ENCODE results near the gene DYNC2LI1.

DYNC2LI1 gene

GRCh38 chr2:43764086-43764705 lies 9.6 kb upstream of the DYNC2LI1 start:
- no peaks in the 10 kb centered on the region for H3K4me1 ChIP-seq (ENCODE audit: control insufficient read depth, insufficient read depth, low read length)
- no peak overlapping the region for H3K9ac ChIP-seq (ENCODE audit: low read length)
- H3K4me3 ChIP-seq (ENCODE audit: low read depth, low read length): no peak overlapping the region
- no peaks in the 10 kb centered on the region for H3K9me3 ChIP-seq (ENCODE audit: control insufficient read depth, insufficient read depth, low read depth, low read length)
- H3K27ac ChIP-seq (ENCODE audit: low read depth, low read length): no peak overlapping the region
- H3K27me3 ChIP-seq (ENCODE audit: control insufficient read depth, insufficient read depth, low read length): no peaks in the 10 kb centered on the region
- no peaks in the 10 kb centered on the region for H3K36me3 ChIP-seq (ENCODE audit: control insufficient read depth, insufficient read depth, low read length)

GRCh38 chr2:43766006-43766405 lies 7.8 kb upstream of the DYNC2LI1 start:
- H3K27me3 ChIP-seq (ENCODE audit: control insufficient read depth, insufficient read depth, low read length): no peaks in the 10 kb centered on the region
- no peak overlapping the region for H3K27ac ChIP-seq (ENCODE audit: low read depth, low read length)
- no peak overlapping the region for H3K9ac ChIP-seq (ENCODE audit: low read length)
- H3K36me3 ChIP-seq (ENCODE audit: control insufficient read depth, insufficient read depth, low read length): no peaks in the 10 kb centered on the region
- no peaks in the 10 kb centered on the region for H3K9me3 ChIP-seq (ENCODE audit: control insufficient read depth, insufficient read depth, low read depth, low read length)
- no peaks in the 10 kb centered on the region for H3K4me1 ChIP-seq (ENCODE audit: control insufficient read depth, insufficient read depth, low read length)
- H3K4me3 ChIP-seq (ENCODE audit: low read depth, low read length): no peak overlapping the region

- Histone ChIP-seq H3K9ac (ENCODE audit: low read length) (peak overlapping the region; percentile 63), H3K9me3 (ENCODE audit: control insufficient read depth, insufficient read depth, low read depth, low read length) (no peaks in the 10 kb centered on the region), H3K4me3 (ENCODE audit: low read depth, low read length) (peak overlapping the region; percentile 86), H3K4me1 (ENCODE audit: control insufficient read depth, insufficient read depth, low read length) (no peaks in the 10 kb centered on the region), H3K36me3 (ENCODE audit: control insufficient read depth, insufficient read depth, low read length) (no peaks in the 10 kb centered on the region), H3K27ac (ENCODE audit: low read depth, low read length) (no peak overlapping the region), H3K27me3 (ENCODE audit: control insufficient read depth, insufficient read depth, low read length) (no peaks in the 10 kb centered on the region)
These were observed 778 bp downstream of the DYNC2LI1 start for GRCh38 chr2:43774617-43775016.

GRCh38 chr2:43776324-43776723 lies 2.5 kb downstream of the DYNC2LI1 start:
- no peaks in the 10 kb centered on the region for H3K27me3 ChIP-seq (ENCODE audit: control insufficient read depth, insufficient read depth, low read length)

GRCh38 chr2:43777306-43777926 lies 3.6 kb downstream of the DYNC2LI1 start:
- Histone ChIP-seq H3K4me3 (ENCODE audit: low read depth, low read length) (no peak overlapping the region), H3K9me3 (ENCODE audit: control insufficient read depth, insufficient read depth, low read depth, low read length) (no peaks in the 10 kb centered on the region), H3K27me3 (ENCODE audit: control insufficient read depth, insufficient read depth, low read length) (no peaks in the 10 kb centered on the region), H3K9ac (ENCODE audit: low read length) (no peak overlapping the region), H3K4me1 (ENCODE audit: control insufficient read depth, insufficient read depth, low read length) (no peaks in the 10 kb centered on the region), H3K27ac (ENCODE audit: low read depth, low read length) (no peak overlapping the region), H3K36me3 (ENCODE audit: control insufficient read depth, insufficient read depth, low read length) (no peaks in the 10 kb centered on the region)

More at GRCh38 chr2:43776324-43776723, 2.5 kb downstream of the DYNC2LI1 start:
- Histone ChIP-seq H3K27ac (ENCODE audit: low read depth, low read length) (no peak overlapping the region), H3K9me3 (ENCODE audit: control insufficient read depth, insufficient read depth, low read depth, low read length) (no peaks in the 10 kb centered on the region), H3K4me3 (ENCODE audit: low read depth, low read length) (no peak overlapping the region), H3K36me3 (ENCODE audit: control insufficient read depth, insufficient read depth, low read length) (no peaks in the 10 kb centered on the region), H3K9ac (ENCODE audit: low read length) (no peak overlapping the region), H3K4me1 (ENCODE audit: control insufficient read depth, insufficient read depth, low read length) (no peaks in the 10 kb centered on the region)

- Histone ChIP-seq H3K4me1 (ENCODE audit: control insufficient read depth, insufficient read depth, low read length) (no peaks in the 10 kb centered on the region), H3K27ac (ENCODE audit: low read depth, low read length) (no peak overlapping the region), H3K36me3 (ENCODE audit: control insufficient read depth, insufficient read depth, low read length) (no peaks in the 10 kb centered on the region), H3K9ac (ENCODE audit: low read length) (no peak overlapping the region), H3K27me3 (ENCODE audit: control insufficient read depth, insufficient read depth, low read length) (no peaks in the 10 kb centered on the region), H3K9me3 (ENCODE audit: control insufficient read depth, insufficient read depth, low read depth, low read length) (no peaks in the 10 kb centered on the region), H3K4me3 (ENCODE audit: low read depth, low read length) (no peak overlapping the region)
These were observed 4.4 kb downstream of the DYNC2LI1 start for GRCh38 chr2:43778233-43778632.

GRCh38 chr2:43787895-43788294 lies 14.1 kb downstream of the DYNC2LI1 start:
- Histone ChIP-seq H3K36me3 (ENCODE audit: control insufficient read depth, insufficient read depth, low read length) (0 out of 2 replicates have a peak, but pooled peaks cover 3% of the 10 kb centered on the region), H3K9ac (ENCODE audit: low read length) (no peak overlapping the region), H3K27me3 (ENCODE audit: control insufficient read depth, insufficient read depth, low read length) (no peaks in the 10 kb centered on the region), H3K27ac (ENCODE audit: low read depth, low read length) (no peak overlapping the region), H3K4me3 (ENCODE audit: low read depth, low read length) (no peak overlapping the region), H3K9me3 (ENCODE audit: control insufficient read depth, insufficient read depth, low read depth, low read length) (no peaks in the 10 kb centered on the region), H3K4me1 (ENCODE audit: control insufficient read depth, insufficient read depth, low read length) (no peaks in the 10 kb centered on the region)

- Histone ChIP-seq H3K27ac (ENCODE audit: low read depth, low read length) (no peak overlapping the region), H3K9ac (ENCODE audit: low read length) (no peak overlapping the region), H3K4me3 (ENCODE audit: low read depth, low read length) (no peak overlapping the region), H3K27me3 (ENCODE audit: control insufficient read depth, insufficient read depth, low read length) (no peaks in the 10 kb centered on the region), H3K36me3 (ENCODE audit: control insufficient read depth, insufficient read depth, low read length) (0 out of 2 replicates have a peak, but pooled peaks cover 3% of the 10 kb centered on the region), H3K9me3 (ENCODE audit: control insufficient read depth, insufficient read depth, low read depth, low read length) (no peaks in the 10 kb centered on the region), H3K4me1 (ENCODE audit: control insufficient read depth, insufficient read depth, low read length) (no peaks in the 10 kb centered on the region)
These were observed 14.8 kb downstream of the DYNC2LI1 start for GRCh38 chr2:43788646-43789045.

- H3K9me3 ChIP-seq (ENCODE audit: control insufficient read depth, insufficient read depth, low read depth, low read length): no peaks in the 10 kb centered on the region
- H3K27me3 ChIP-seq (ENCODE audit: control insufficient read depth, insufficient read depth, low read length): no peaks in the 10 kb centered on the region
- H3K9ac ChIP-seq (ENCODE audit: low read length): no peak overlapping the region
- no peaks in the 10 kb centered on the region for H3K4me1 ChIP-seq (ENCODE audit: control insufficient read depth, insufficient read depth, low read length)
- H3K4me3 ChIP-seq (ENCODE audit: low read depth, low read length): no peak overlapping the region
- H3K27ac ChIP-seq (ENCODE audit: low read depth, low read length): no peak overlapping the region
- 0 out of 2 replicates have a peak, but pooled peaks cover 3% of the 10 kb centered on the region for H3K36me3 ChIP-seq (ENCODE audit: control insufficient read depth, insufficient read depth, low read length)
These were observed 16.3 kb downstream of the DYNC2LI1 start for GRCh38 chr2:43790147-43790546.

GRCh38 chr2:43791035-43791765 lies 17.4 kb downstream of the DYNC2LI1 start:
- H3K9ac ChIP-seq (ENCODE audit: low read length): no peak overlapping the region
- no peaks in the 10 kb centered on the region for H3K4me1 ChIP-seq (ENCODE audit: control insufficient read depth, insufficient read depth, low read length)
- H3K27ac ChIP-seq (ENCODE audit: low read depth, low read length): no peak overlapping the region
- H3K4me3 ChIP-seq (ENCODE audit: low read depth, low read length): no peak overlapping the region
- H3K27me3 ChIP-seq (ENCODE audit: control insufficient read depth, insufficient read depth, low read length): no peaks in the 10 kb centered on the region
- no peaks in the 10 kb centered on the region for H3K9me3 ChIP-seq (ENCODE audit: control insufficient read depth, insufficient read depth, low read depth, low read length)
- H3K36me3 ChIP-seq (ENCODE audit: control insufficient read depth, insufficient read depth, low read length): 0 out of 2 replicates have a peak, but pooled peaks cover 3% of the 10 kb centered on the region

- Histone ChIP-seq H3K4me1 (ENCODE audit: control insufficient read depth, insufficient read depth, low read length) (no peaks in the 10 kb centered on the region), H3K9ac (ENCODE audit: low read length) (no peak overlapping the region), H3K4me3 (ENCODE audit: low read depth, low read length) (no peak overlapping the region), H3K9me3 (ENCODE audit: control insufficient read depth, insufficient read depth, low read depth, low read length) (no peaks in the 10 kb centered on the region), H3K27me3 (ENCODE audit: control insufficient read depth, insufficient read depth, low read length) (no peaks in the 10 kb centered on the region), H3K36me3 (ENCODE audit: control insufficient read depth, insufficient read depth, low read length) (0 out of 2 replicates have a peak, but pooled peaks cover 3% of the 10 kb centered on the region), H3K27ac (ENCODE audit: low read depth, low read length) (no peak overlapping the region)
These were observed 18.8 kb downstream of the DYNC2LI1 start for GRCh38 chr2:43792653-43793052.

Data from HUES6 (cell line).